ENCODE results near the gene SURF6.

The SURF6 gene

DNA sequence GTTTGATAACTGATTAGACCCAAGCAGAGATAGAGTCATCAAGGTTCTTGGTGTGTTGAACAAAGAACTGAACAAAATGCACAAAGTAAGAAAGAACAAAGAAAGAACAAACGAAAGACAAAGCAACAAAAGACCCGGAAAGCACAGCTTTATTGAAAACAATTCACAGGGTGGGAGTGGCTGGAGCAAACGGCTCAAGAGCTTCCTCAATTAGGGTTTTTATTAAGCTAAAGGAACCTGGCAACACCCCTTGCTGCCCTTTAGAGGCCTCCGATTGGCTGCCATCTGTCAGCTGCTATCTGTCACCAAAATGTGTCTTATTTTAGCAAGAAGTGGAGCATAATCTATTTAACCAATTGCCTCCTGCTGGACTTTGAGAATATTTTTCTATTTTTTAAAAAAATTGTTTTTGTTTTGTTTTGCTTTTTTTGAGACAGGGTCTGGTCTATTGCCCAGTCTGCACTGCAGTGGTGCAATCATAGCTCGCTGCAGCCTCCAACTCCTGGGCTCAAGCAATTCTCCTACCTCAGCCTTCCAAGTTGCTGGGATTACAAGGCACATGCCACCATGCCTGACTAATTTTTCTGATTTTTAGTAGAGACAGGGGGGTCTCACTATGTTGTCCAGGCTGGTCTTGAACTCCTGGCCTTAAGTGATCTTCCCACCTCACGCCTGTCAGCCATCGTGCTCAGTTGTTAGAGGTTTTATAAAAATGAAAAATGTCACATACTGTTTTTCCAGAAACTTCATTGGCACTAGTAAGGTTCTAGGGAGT is 53.3 kb downstream of the SURF6 start:
- DNase-seq = no peak

DNA sequence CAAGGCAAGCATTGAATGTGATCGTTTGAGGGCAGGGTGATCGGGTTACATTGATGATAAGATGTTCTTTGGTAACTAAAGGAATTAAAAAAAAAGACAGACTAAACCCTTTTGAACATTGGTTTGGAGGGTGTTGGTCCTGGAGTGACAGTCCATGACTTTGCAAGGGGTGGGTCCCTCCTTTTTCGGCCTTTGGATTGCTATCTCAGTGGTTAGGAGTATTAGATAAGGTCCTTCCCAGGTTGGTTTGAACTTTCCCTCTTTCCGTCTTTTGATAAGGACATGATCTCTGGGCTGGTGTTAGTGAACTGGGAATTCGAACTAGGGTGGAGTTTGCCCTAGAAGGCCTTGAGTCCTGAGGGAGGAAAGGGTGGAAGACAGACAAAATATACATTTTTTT is 55.6 kb downstream of the SURF6 start:
- no peak for DNase-seq
